ENCODE measurements around the gene CTSF.
"Not testable (repeated sequence)": the region's sequence is repeated elsewhere in the genome, so short reads cannot be mapped to it uniquely, and the experiment has no call there.

The CTSF gene

GRCh38 chr11:66589996-66590675 lies 21.7 kb upstream of the CTSF start:
- DNase-seq (ENCODE audit: low spot score), result no peak

GRCh38 chr11:66589315-66589714 lies 20.9 kb upstream of the CTSF start:
- DNase-seq (ENCODE audit: low spot score), result not testable (repeated sequence)

GRCh38 chr11:66586136-66586535 lies 17.7 kb upstream of the CTSF start:
- no peak for DNase-seq (ENCODE audit: low spot score)

GRCh38 chr11:66585447-66585846 lies 17.0 kb upstream of the CTSF start:
- not testable (repeated sequence) for DNase-seq (ENCODE audit: low spot score)

GRCh38 chr11:66582565-66583147 lies 14.2 kb upstream of the CTSF start:
- DNase-seq (ENCODE audit: low spot score), result not testable (repeated sequence)

GRCh38 chr11:66581261-66581660 lies 12.9 kb upstream of the CTSF start:
- no peak for DNase-seq (ENCODE audit: low spot score)

GRCh38 chr11:66580803-66581202 lies 12.4 kb upstream of the CTSF start:
- DNase-seq (ENCODE audit: low spot score), result no peak

GRCh38 chr11:66579017-66579606 lies 10.7 kb upstream of the CTSF start:
- peak; percentile 42 for DNase-seq (ENCODE audit: low spot score)

- no peak for DNase-seq (ENCODE audit: low spot score)
These were observed 2.4 kb upstream of the CTSF start for GRCh38 chr11:66570850-66571180.

GRCh38 chr11:66570079-66570849 lies 1.9 kb upstream of the CTSF start:
- no peak for DNase-seq (ENCODE audit: low spot score)

- no peak for DNase-seq (ENCODE audit: low spot score)
These were observed 670 bp upstream of the CTSF start for GRCh38 chr11:66569076-66569475.

GRCh38 chr11:66567787-66568123 lies 651 bp downstream of the CTSF start:
- DNase-seq (ENCODE audit: low spot score), result no peak

- DNase-seq (ENCODE audit: low spot score), result no peak
These were observed 2.2 kb downstream of the CTSF start for GRCh38 chr11:66566221-66566620.

GRCh38 chr11:66564984-66565383 lies 3.4 kb downstream of the CTSF start:
- DNase-seq (ENCODE audit: low spot score), result no peak

GRCh38 chr11:66564538-66564937 lies 3.9 kb downstream of the CTSF start:
- no peak for DNase-seq (ENCODE audit: low spot score)

GRCh38 chr11:66563832-66564231 lies 4.6 kb downstream of the CTSF start:
- no peak for DNase-seq (ENCODE audit: low spot score)

GRCh38 chr11:66562907-66563583 lies 5.4 kb downstream of the CTSF start:
- no peak for DNase-seq (ENCODE audit: low spot score)

- DNase-seq (ENCODE audit: low spot score), result no peak
These were observed 6.1 kb downstream of the CTSF start for GRCh38 chr11:66562275-66562674.

GRCh38 chr11:66561975-66562248 lies 6.5 kb downstream of the CTSF start:
- no peak for DNase-seq (ENCODE audit: low spot score)

- no peak for DNase-seq (ENCODE audit: low spot score)
These were observed 7.0 kb downstream of the CTSF start for GRCh38 chr11:66561178-66561974.

GRCh38 chr11:66559866-66560676 lies 8.3 kb downstream of the CTSF start:
- no peak for DNase-seq (ENCODE audit: low spot score)
